ENCODE results near the gene GAS2L1. TPM values are rescaled to one million over a fixed set of nuclear protein-coding genes. Genes with fewer than 3 reads are reported as not detected.

GAS2L1 gene
- total RNA-seq, 4 donors from 2014 or later, result 7.5 to 31.6 (median 10.3) TPM

- no peak for TF ChIP-seq CTCF (IDR thresholded peaks at IDR 0.05; ENCODE audit: low read depth)
Measured at GRCh38 chr22:29328566-29329500, 22.4 kb downstream of the GAS2L1 start.

GRCh38 chr22:29329581-29329980, 23.1 kb downstream of the GAS2L1 start:
- TF ChIP-seq CTCF (IDR thresholded peaks at IDR 0.05; ENCODE audit: low read depth), result no peak

GRCh38 chr22:29330291-29330690, 23.8 kb downstream of the GAS2L1 start:
- TF ChIP-seq CTCF (IDR thresholded peaks at IDR 0.05; ENCODE audit: low read depth), result no peak

GRCh38 chr22:29330753-29331152, 24.3 kb downstream of the GAS2L1 start:
- TF ChIP-seq CTCF (IDR thresholded peaks at IDR 0.05; ENCODE audit: low read depth), result no peak

- TF ChIP-seq CTCF (IDR thresholded peaks at IDR 0.05; ENCODE audit: low read depth), result no peak
Measured at GRCh38 chr22:29331213-29331612, 24.8 kb downstream of the GAS2L1 start.

GRCh38 chr22:29331658-29332300, 25.3 kb downstream of the GAS2L1 start:
- no peak for TF ChIP-seq CTCF (IDR thresholded peaks at IDR 0.05; ENCODE audit: low read depth)

GRCh38 chr22:29332886-29333496, 26.5 kb downstream of the GAS2L1 start:
- no peak for TF ChIP-seq CTCF (IDR thresholded peaks at IDR 0.05; ENCODE audit: low read depth)
